Mesenteric fat pad (tissue), 1 donor: ENCODE results near the gene LIN52. TPM values are rescaled to one million over a fixed set of nuclear protein-coding genes. Genes with fewer than 3 reads are reported as not detected.
"Not testable (repeated sequence)": the region's sequence is repeated elsewhere in the genome, so short reads cannot be mapped to it uniquely, and the experiment has no call there.

Experiments used
- DNase-seq: peaks from one replicate; pipeline ENCODE4 v3.0.0-alpha.2; 2020; ENCODE audit warnings: low spot score
- total RNA-seq: library from RNA; stranded (reverse); fragmentation: NEBNext Ultra II Directional; extraction: Animal tissue kit (Norgen Biotek cat#: 25700); gene quantifications from one replicate; pipeline ENCODE4 v1.2.1, GENCODE V29; 2021
- donor health status: DM: yes; HTN: yes; CAD: no.

The LIN52 gene
- total RNA-seq, 1 donor from 2014 or later, result 9.2 TPM

GRCh38 chr14:74105381-74105780, 20.6 kb downstream of the LIN52 start:
- DNase-seq, result no peak

- DNase-seq, result no peak
Observed at GRCh38 chr14:74109369-74109768, 24.6 kb downstream of the LIN52 start.

- DNase-seq, result not testable (repeated sequence)
Observed at GRCh38 chr14:74111395-74112216, 26.9 kb downstream of the LIN52 start.

GRCh38 chr14:74125487-74125886, 40.7 kb downstream of the LIN52 start:
- not testable (repeated sequence) for DNase-seq

- no peak for DNase-seq
Observed at GRCh38 chr14:74126315-74127013, 41.7 kb downstream of the LIN52 start.

- DNase-seq, result no peak
Observed at GRCh38 chr14:74127634-74128033, 42.9 kb downstream of the LIN52 start.

GRCh38 chr14:74133833-74134481, 49.2 kb downstream of the LIN52 start:
- DNase-seq, result no peak

- DNase-seq, result no peak
Observed at GRCh38 chr14:74134484-74134883, 49.7 kb downstream of the LIN52 start.

- DNase-seq, result no peak
Observed at GRCh38 chr14:74135426-74135825, 50.7 kb downstream of the LIN52 start.

GRCh38 chr14:74140374-74140850, 55.7 kb downstream of the LIN52 start:
- no peak for DNase-seq

- no peak for DNase-seq
Observed at GRCh38 chr14:74141703-74142102, 56.9 kb downstream of the LIN52 start.

- DNase-seq, result no peak
Observed at GRCh38 chr14:74142523-74142922, 57.8 kb downstream of the LIN52 start.

GRCh38 chr14:74144789-74145188, 60.0 kb downstream of the LIN52 start:
- no peak for DNase-seq

GRCh38 chr14:74147571-74147970, 62.8 kb downstream of the LIN52 start:
- DNase-seq, result no peak

- DNase-seq, result no peak
Observed at GRCh38 chr14:74148705-74149104, 63.9 kb downstream of the LIN52 start.

GRCh38 chr14:74155287-74155686, 70.5 kb downstream of the LIN52 start:
- DNase-seq, result no peak

- no peak for DNase-seq
Observed at GRCh38 chr14:74155749-74156148, 71.0 kb downstream of the LIN52 start.

GRCh38 chr14:74160763-74161162, 76.0 kb downstream of the LIN52 start:
- DNase-seq, result no peak

GRCh38 chr14:74161526-74162158, 76.9 kb downstream of the LIN52 start:
- DNase-seq, result no peak

GRCh38 chr14:74169906-74170305, 85.2 kb downstream of the LIN52 start:
- no peak for DNase-seq

GRCh38 chr14:74176400-74176793, 91.6 kb downstream of the LIN52 start:
- DNase-seq, result no peak

GRCh38 chr14:74179856-74180255, 95.1 kb downstream of the LIN52 start:
- no peak for DNase-seq
